ENCODE data around the gene S100Z.
A peak's percentile ranks its signal among the peaks of the same experiment; 100 is the strongest.

Gene S100Z

GRCh38 chr5:76849419-76850291, at the start of gene S100Z:
Gene S100Z (plus strand): TSS chr5:76850014. CDS start chr5:76875360, 25,346 bp downstream.
- POLR2A ChIA-PET (ENCODE audit: low non-redundant PET): no interaction called here
- H3K27ac ChIP-seq: no peak within 1 kb of the TSS
- CTCF ChIA-PET: interaction anchor here (0.6 to 1.0 kb wide), 3 partner anchors 75 to 1403 kb away, joined by 3 to 4 read pairs (median 3); no protein-coding TSS in a partner anchor
- no peak for TF ChIP-seq CTCF (conservative IDR thresholded peaks at IDR 0.05; ENCODE audit: low read depth)
- DNase-seq (ENCODE audit: low spot score): no peak

GRCh38 chr5:76800579-76800978, 49.2 kb upstream of the S100Z start:
- peak overlapping the region; percentile 86 for H3K27ac ChIP-seq
- CTCF ChIA-PET: interaction anchor here (1.4 kb wide), 1 partner anchor 85 kb away, joined by 6 read pairs; no protein-coding TSS in a partner anchor
- no peak for TF ChIP-seq CTCF (conservative IDR thresholded peaks at IDR 0.05; ENCODE audit: low read depth)
- POLR2A ChIA-PET (ENCODE audit: low non-redundant PET): no interaction called here
- no peak for DNase-seq (ENCODE audit: low spot score)

GRCh38 chr5:76801159-76801802, 48.5 kb upstream of the S100Z start:
- ChIA-PET POLR2A (ENCODE audit: low non-redundant PET) (interaction anchor here (0.6 kb wide), 1 partner anchor 1387 kb away, joined by 3 read pairs; no protein-coding TSS in a partner anchor), CTCF (interaction anchor here (1.2 kb wide), 1 partner anchor 15 kb away, joined by 3 read pairs; no protein-coding TSS in a partner anchor)
- TF ChIP-seq CTCF (conservative IDR thresholded peaks at IDR 0.05; ENCODE audit: low read depth): no peak
- peak overlapping the region; percentile 86 for H3K27ac ChIP-seq
- peak; percentile 57 for DNase-seq (ENCODE audit: low spot score)

- ChIA-PET CTCF (interaction anchor here (1.2 kb wide), 1 partner anchor 15 kb away, joined by 3 read pairs; no protein-coding TSS in a partner anchor), POLR2A (ENCODE audit: low non-redundant PET) (interaction anchor here (0.6 kb wide), 1 partner anchor 1387 kb away, joined by 3 read pairs; no protein-coding TSS in a partner anchor)
- TF ChIP-seq CTCF (conservative IDR thresholded peaks at IDR 0.05; ENCODE audit: low read depth): no peak
- no peak for DNase-seq (ENCODE audit: low spot score)
- H3K27ac ChIP-seq: peak overlapping the region; percentile 86
Observed at GRCh38 chr5:76801803-76802195, 48.0 kb upstream of the S100Z start.

GRCh38 chr5:76804266-76804665, 45.5 kb upstream of the S100Z start:
- DNase-seq (ENCODE audit: low spot score): no peak
- CTCF ChIA-PET: interaction anchor here (0.6 kb wide), 1 partner anchor 36 kb away, joined by 5 read pairs; no protein-coding TSS in a partner anchor
- H3K27ac ChIP-seq: peak overlapping the region; percentile 18; the same call in 1 of the 2 replicates
- TF ChIP-seq CTCF (conservative IDR thresholded peaks at IDR 0.05; ENCODE audit: low read depth): no peak
- POLR2A ChIA-PET (ENCODE audit: low non-redundant PET): no interaction called here

GRCh38 chr5:76805821-76806505, 43.9 kb upstream of the S100Z start:
- POLR2A ChIA-PET (ENCODE audit: low non-redundant PET): no interaction called here
- DNase-seq (ENCODE audit: low spot score): peak; percentile 92
- TF ChIP-seq CTCF (conservative IDR thresholded peaks at IDR 0.05; ENCODE audit: low read depth): no peak
- CTCF ChIA-PET: interaction anchor here (0.6 to 2.3 kb wide), 4 partner anchors 10 to 37 kb away, joined by 3 to 9 read pairs (median 4); partner anchors contain the start of gene F2RL1
- H3K27ac ChIP-seq: peak overlapping the region; percentile 84

Measured in RWPE1 (cell line).